Activated naive CD4-positive, alpha-beta T cell treated with anti-CD3 and anti-CD28 coated beads, Interleukin-2, amount 50 U/mL, for 16 hours (primary cell): Measurements from ENCODE around the gene GSDMA.

Source experiments
- DNase-seq: peaks from one replicate; pipeline ENCODE4 v3.0.0-alpha.2; 2020

The GSDMA gene

GRCh38 chr17:39963829-39964228 is 1.0 kb downstream of the GSDMA start:
- DNase-seq: peak; percentile 34

- no peak for DNase-seq
Measured at GRCh38 chr17:39965017-39965699, 2.4 kb downstream of the GSDMA start.

- no peak for DNase-seq
Measured at GRCh38 chr17:39966771-39967170, 4.0 kb downstream of the GSDMA start.

GRCh38 chr17:39968761-39969160 is 6.0 kb downstream of the GSDMA start:
- no peak for DNase-seq

- DNase-seq: no peak
Measured at GRCh38 chr17:39969375-39969774, 6.6 kb downstream of the GSDMA start.

GRCh38 chr17:39970157-39970692 is 7.4 kb downstream of the GSDMA start:
- no peak for DNase-seq

GRCh38 chr17:39971076-39971603 is 8.3 kb downstream of the GSDMA start:
- no peak for DNase-seq

- no peak for DNase-seq
Measured at GRCh38 chr17:39972271-39972670, 9.5 kb downstream of the GSDMA start.

- no peak for DNase-seq
Measured at GRCh38 chr17:39973496-39973895, 10.7 kb downstream of the GSDMA start.

GRCh38 chr17:39974433-39974832 is 11.6 kb downstream of the GSDMA start:
- DNase-seq: no peak

GRCh38 chr17:39975801-39976200 is 13.0 kb downstream of the GSDMA start:
- DNase-seq: no peak

- no peak for DNase-seq
Measured at GRCh38 chr17:39979016-39979670, 16.3 kb downstream of the GSDMA start.

- no peak for DNase-seq
Measured at GRCh38 chr17:39979893-39980350, 17.1 kb downstream of the GSDMA start.

- DNase-seq: peak; percentile 96
Measured at GRCh38 chr17:39980351-39981206, 17.8 kb downstream of the GSDMA start, which contains the start of gene PSMD3. Gene PSMD3, plus strand, starts transcription at chr17:39980807. Its CDS starts 164 bp downstream, at chr17:39980971.

GRCh38 chr17:39981207-39981741 is 18.5 kb downstream of the GSDMA start:
- DNase-seq: no peak

GRCh38 chr17:39981766-39982375 is 19.1 kb downstream of the GSDMA start:
- no peak for DNase-seq

- DNase-seq: no peak
Measured at GRCh38 chr17:39988206-39988810, 25.5 kb downstream of the GSDMA start.

- DNase-seq: no peak
Measured at GRCh38 chr17:39994448-39994847, 31.6 kb downstream of the GSDMA start.

- DNase-seq: no peak
Measured at GRCh38 chr17:39995438-39995837, 32.6 kb downstream of the GSDMA start.

GRCh38 chr17:39996162-39996561 is 33.4 kb downstream of the GSDMA start:
- DNase-seq: no peak

GRCh38 chr17:39996800-39997199 is 34.0 kb downstream of the GSDMA start:
- no peak for DNase-seq

GRCh38 chr17:39997543-39997942 is 34.7 kb downstream of the GSDMA start:
- DNase-seq: no peak
